Lower lobe of right lung (tissue), 2 donors: ENCODE measurements around the gene CD34. TPM values are rescaled to one million over a fixed set of nuclear protein-coding genes. Genes with fewer than 3 reads are reported as not detected.
A peak's percentile ranks its signal among the peaks of the same experiment; 100 is the strongest.
"Not testable (repeated sequence)": the region's sequence is repeated elsewhere in the genome, so short reads cannot be mapped to it uniquely, and the experiment has no call there.

Source experiments
- ATAC-seq, 2 donors: fragments of 200-7000 bp; cut with Tn5 transposase; one replicate each; pipeline ENCODE4 v1.9.1; 2020 to 2022; ENCODE audit warnings: mild to moderate bottlenecking in 2 of 2, moderate library complexity in 2 of 2
- DNase-seq: peaks from one replicate; pipeline ENCODE4 v3.0.0-alpha.2; 2020
- H3K27ac ChIP-seq: fragments of 200-600 bp; one replicate; pipeline ENCODE4 v1.8.0; 2022
- H3K27me3 ChIP-seq: fragments of 200-600 bp; one replicate; pipeline ENCODE4 v1.8.0; 2022; ENCODE audit warnings: low read depth
- H3K36me3 ChIP-seq: fragments of 200-600 bp; one replicate; pipeline ENCODE4 v1.8.0; 2022; ENCODE audit warnings: mild to moderate bottlenecking
- H3K4me1 ChIP-seq: fragments of 200-600 bp; one replicate; pipeline ENCODE4 v1.8.0; 2022
- H3K4me3 ChIP-seq: fragments of 200-600 bp; one replicate; pipeline ENCODE4 v1.8.0; 2022; ENCODE audit warnings: mild to moderate bottlenecking
- H3K9me3 ChIP-seq: fragments of 200-600 bp; one replicate; pipeline ENCODE4 v1.8.0; 2022
- intact Hi-C: fragments of 100-400 bp; cut with DNase I; formaldehyde crosslinking; loops from one replicate; pipeline ENCODE4 v1.11.0; 2022
- total RNA-seq: library from RNA; stranded (reverse); fragmentation: NEBNext Ultra II Directional; extraction: Animal tissue kit (Norgen Biotek cat#: 25700); gene quantifications from one replicate; pipeline ENCODE4 v1.2.1, GENCODE V29; 2021
- TF ChIP-seq, protein P1 (sequence below): fragments of 200-600 bp; IDR thresholded peaks from one replicate; pipeline ENCODE4 v1.8.0; 2022; ENCODE audit warnings: antibody characterized with exemption, mild to moderate bottlenecking
- donor health status: DM: no; HTN: yes; CAD: no; lungs with severe emphysema.

CD34 gene
- total RNA-seq, 1 donor from 2014 or later, result 44.6 TPM

DNA sequence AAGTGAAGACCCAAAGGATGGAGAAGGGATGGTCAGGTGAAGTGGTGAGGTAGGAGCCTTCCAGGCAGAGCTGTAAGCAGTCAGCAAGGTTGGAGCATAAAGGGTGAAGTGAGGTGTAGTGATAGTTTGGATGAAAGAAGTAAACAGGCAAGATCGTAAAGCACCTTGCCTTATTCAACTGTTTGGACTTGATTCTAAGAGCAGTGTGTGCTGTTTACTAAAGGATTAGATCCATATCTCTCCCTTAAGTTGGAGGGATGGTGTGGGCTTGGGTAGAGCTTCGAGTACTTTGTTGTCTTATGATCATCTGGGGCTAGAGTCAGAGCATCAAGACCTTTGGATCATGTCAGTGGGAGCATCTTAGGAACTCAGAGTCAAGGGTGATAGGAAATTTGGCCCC, 39.8 kb upstream of the CD34 start:
- ATAC-seq, result no peak
- DNase-seq, result no peak

DNA sequence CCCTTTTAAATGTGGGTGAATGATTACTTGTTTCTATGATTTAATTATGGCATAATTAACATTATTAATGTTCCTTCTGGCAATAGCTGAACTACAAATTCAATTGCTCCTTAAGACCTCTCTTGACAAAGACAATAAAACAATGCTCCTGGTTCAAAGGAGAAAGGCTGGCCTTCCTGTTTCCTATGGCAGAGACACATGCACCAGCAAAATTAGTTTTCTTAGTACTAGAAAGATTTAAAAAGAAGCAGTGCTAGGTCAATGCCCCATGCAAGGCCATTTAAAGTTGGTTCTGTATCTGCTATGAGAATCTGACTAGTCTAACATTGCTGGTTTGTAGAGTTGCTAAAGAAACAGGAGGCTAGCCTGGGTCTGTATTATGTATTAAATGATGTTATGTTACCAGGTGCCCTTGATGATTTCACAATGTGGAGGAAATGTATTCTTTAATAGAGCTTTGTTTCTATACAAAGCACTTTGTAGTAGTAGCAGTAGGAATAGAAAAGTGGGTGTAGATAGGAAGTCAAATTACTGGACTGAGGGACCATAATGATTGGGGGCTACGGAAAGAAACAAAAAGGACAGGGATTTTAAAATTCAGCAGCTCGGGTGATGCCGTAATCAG, 38.8 kb upstream of the CD34 start:
- Histone ChIP-seq H3K27me3 (no peaks in the 10 kb centered on the region), H3K36me3 (no peaks in the 10 kb centered on the region), H3K4me3 (no peak overlapping the region), H3K4me1 (no peaks in the 10 kb centered on the region), H3K27ac (peak overlapping the region; percentile 6), H3K9me3 (no peaks in the 10 kb centered on the region)
- intact Hi-C loops, result no loop called here
- ATAC-seq (no peak), DNase-seq (no peak)
- TF ChIP-seq, protein P1, sequence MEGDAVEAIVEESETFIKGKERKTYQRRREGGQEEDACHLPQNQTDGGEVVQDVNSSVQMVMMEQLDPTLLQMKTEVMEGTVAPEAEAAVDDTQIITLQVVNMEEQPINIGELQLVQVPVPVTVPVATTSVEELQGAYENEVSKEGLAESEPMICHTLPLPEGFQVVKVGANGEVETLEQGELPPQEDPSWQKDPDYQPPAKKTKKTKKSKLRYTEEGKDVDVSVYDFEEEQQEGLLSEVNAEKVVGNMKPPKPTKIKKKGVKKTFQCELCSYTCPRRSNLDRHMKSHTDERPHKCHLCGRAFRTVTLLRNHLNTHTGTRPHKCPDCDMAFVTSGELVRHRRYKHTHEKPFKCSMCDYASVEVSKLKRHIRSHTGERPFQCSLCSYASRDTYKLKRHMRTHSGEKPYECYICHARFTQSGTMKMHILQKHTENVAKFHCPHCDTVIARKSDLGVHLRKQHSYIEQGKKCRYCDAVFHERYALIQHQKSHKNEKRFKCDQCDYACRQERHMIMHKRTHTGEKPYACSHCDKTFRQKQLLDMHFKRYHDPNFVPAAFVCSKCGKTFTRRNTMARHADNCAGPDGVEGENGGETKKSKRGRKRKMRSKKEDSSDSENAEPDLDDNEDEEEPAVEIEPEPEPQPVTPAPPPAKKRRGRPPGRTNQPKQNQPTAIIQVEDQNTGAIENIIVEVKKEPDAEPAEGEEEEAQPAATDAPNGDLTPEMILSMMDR, result no peak

More for the DNA sequence above, 39.8 kb upstream of the CD34 start:
- no peaks in the 10 kb centered on the region for H3K9me3 ChIP-seq
- H3K27ac ChIP-seq, result no peak overlapping the region
- no peaks in the 10 kb centered on the region for H3K27me3 ChIP-seq
- intact Hi-C loops, result no loop called here
- H3K36me3 ChIP-seq, result no peaks in the 10 kb centered on the region
- no peak overlapping the region for H3K4me3 ChIP-seq
- no peaks in the 10 kb centered on the region for H3K4me1 ChIP-seq
- TF ChIP-seq, protein P1, result no peak

DNA sequence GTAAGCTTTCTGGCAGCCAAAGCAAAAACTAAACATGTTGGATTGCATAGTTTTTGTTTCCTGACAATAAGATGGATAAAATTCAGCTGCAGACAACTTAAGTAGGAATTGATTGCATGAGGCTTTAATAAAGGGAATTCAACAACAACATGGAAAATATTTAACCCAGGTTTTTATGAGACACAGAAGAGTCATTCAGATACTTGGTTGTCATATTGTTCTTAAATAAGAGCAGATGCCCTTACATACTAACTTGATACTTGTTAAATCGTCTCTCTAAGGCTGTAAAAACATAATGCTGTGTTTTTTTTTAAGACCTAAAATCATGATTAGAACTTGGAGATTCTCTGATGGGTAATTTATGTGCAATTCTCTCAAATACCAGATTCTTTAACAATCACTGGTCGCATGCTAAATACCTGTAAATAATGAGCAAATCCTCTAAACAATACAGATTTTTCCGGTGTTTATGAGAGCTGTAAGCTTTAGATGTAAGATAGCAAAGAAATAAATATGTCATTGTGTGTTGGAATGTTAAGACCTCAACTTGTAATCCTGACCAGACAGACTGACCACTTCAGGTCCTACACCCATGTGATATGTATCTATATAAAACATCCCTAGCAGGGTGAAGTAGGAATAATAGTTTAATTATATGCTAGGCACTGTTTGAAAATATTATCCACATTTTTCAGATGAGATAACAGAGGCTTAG, 37.8 kb upstream of the CD34 start:
- no peak overlapping the region for H3K4me3 ChIP-seq
- H3K4me1 ChIP-seq, result no peaks in the 10 kb centered on the region
- DNase-seq (no peak), ATAC-seq (no peak)
- H3K9me3 ChIP-seq, result no peaks in the 10 kb centered on the region
- H3K36me3 ChIP-seq, result no peaks in the 10 kb centered on the region
- H3K27ac ChIP-seq, result peak overlapping the region; percentile 6
- intact Hi-C loops, result no loop called here
- no peaks in the 10 kb centered on the region for H3K27me3 ChIP-seq
- TF ChIP-seq, protein P1, result no peak

DNA sequence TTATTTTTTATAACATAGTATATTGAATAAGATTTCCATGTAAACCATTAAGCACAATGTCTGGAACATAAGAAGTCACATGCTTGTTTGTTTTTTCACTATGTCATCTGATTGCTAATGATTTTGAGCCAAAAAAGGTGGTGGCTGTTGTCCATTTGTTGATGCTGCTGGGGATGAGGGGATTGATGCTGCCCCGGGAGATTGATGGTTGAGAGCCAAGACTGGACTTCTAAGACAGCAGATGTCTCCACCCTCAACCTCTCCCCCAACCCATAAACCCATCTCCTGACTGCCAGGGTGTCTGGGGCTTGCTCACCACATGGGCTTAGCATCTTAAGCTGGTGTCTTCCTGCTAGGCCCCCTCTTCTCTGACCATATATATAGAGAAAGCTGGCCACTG, 35.8 kb upstream of the CD34 start:
- Histone ChIP-seq H3K9me3 (no peaks in the 10 kb centered on the region), H3K27me3 (no peaks in the 10 kb centered on the region), H3K36me3 (no peaks in the 10 kb centered on the region), H3K4me1 (no peaks in the 10 kb centered on the region), H3K4me3 (no peak overlapping the region), H3K27ac (no peak overlapping the region)
- DNase-seq, result no peak
- TF ChIP-seq, protein P1, result no peak
- no peak for ATAC-seq
- intact Hi-C loops, result no loop called here

DNA sequence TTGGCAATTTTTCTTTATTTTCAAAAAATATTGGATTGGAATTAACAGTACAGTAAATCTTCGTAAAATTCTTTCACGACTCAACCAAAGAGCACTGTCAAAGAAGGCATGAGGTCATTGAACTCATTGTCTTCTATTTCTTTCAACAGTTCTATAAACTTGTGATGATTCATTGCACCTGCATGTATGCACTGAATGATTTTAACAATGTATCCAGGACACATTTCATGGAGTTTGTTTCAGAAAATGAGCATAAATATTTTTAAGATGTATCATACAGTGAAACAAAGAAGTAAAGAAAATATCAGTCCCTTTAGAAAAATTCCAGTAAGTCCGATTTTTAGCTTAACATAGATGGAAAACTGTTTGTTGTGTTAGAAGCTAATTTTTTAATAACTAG, 33.6 kb upstream of the CD34 start:
- no peaks in the 10 kb centered on the region for H3K27me3 ChIP-seq
- ATAC-seq (no peak), DNase-seq (no peak)
- H3K4me3 ChIP-seq, result no peak overlapping the region
- H3K4me1 ChIP-seq, result no peaks in the 10 kb centered on the region
- TF ChIP-seq, protein P1, result no peak
- H3K36me3 ChIP-seq, result no peaks in the 10 kb centered on the region
- H3K9me3 ChIP-seq, result no peaks in the 10 kb centered on the region
- intact Hi-C loops, result no loop called here
- H3K27ac ChIP-seq, result no peak overlapping the region

DNA sequence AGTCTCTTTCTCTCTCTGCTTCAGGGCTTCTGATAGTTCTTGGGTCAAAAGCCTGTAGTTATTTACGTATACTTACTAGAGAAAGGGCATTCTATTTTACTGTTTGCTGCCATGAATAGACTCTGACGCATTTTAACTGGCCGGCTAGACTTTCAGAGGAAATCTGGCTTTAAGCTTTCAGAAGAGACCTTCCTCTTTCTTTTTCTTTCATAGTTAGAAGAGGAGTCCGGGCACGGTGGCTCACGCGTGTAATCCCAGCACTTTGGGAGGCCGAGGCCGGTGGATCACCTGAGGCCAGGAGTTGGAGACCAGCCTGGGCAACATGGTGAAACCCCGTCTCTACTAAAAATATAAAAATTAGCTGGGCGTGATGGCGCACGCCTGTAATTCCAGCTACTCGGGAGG, 31.4 kb upstream of the CD34 start:
- intact Hi-C loops, H3K27me3 ChIP-seq, H3K36me3 ChIP-seq, DNase-seq, ATAC-seq, H3K9me3 ChIP-seq, H3K4me1 ChIP-seq: not testable (repeated sequence)
- peak overlapping the region; percentile 70 for H3K27ac ChIP-seq
- peak overlapping the region; percentile 0 for H3K4me3 ChIP-seq
